ENCODE measurements around the gene NOP14. TPM values are rescaled to one million over a fixed set of nuclear protein-coding genes. Genes with fewer than 3 reads are reported as not detected.
"Not testable (repeated sequence)": the region's sequence is repeated elsewhere in the genome, so short reads cannot be mapped to it uniquely, and the experiment has no call there.

NOP14 gene
- total RNA-seq: 16.6 TPM

DNA sequence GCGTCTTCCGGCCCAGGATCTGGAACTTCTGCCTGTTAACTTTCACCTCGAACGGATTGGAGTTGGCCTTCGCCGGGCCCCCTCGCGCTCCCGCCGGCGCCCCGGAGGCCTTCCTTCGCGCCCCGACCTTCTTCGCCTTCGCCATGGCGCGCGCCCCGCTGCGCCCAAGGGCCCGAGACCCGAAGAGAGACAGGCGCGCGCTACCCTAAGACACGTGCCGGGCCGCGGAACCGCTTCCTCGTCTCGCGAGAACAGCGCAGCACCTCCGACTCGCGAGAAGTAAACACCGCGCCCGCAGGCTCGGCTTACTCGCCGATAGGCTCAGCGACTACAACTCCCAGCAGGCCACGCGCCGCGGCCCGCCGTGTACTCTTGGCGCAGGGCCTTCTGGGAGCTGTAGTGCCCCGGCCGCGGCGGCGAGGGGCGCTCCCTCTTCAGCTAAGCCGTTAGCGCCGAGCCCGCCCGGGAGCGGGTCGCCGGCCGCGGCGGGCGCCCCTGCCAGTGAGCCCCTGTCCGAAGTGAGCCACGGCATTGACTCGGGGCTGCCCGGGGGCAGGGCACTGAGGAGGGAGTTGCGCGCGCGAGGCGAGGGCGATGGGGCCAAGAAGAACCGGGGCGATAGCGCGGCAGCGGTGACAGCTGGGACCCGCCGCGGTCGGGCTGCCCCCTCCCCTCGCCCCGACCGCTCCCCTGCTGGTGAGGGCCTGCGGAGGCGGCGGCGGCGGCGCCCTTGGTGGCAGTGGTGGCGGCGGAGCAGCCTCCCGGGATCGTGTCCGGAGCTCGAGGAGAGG is at the start of gene NOP14, which contains the start of gene GRK4:
TSS of gene NOP14 (minus strand) at position 232 of the 791 bp plus-strand sequence. CDS start at position 145, 87 bp downstream.
TSS of gene GRK4 (plus strand) at position 397 of the 791 bp plus-strand sequence. CDS start 500 bp downstream, outside the sequence.
- DNase-seq: peak; percentile 99

DNA sequence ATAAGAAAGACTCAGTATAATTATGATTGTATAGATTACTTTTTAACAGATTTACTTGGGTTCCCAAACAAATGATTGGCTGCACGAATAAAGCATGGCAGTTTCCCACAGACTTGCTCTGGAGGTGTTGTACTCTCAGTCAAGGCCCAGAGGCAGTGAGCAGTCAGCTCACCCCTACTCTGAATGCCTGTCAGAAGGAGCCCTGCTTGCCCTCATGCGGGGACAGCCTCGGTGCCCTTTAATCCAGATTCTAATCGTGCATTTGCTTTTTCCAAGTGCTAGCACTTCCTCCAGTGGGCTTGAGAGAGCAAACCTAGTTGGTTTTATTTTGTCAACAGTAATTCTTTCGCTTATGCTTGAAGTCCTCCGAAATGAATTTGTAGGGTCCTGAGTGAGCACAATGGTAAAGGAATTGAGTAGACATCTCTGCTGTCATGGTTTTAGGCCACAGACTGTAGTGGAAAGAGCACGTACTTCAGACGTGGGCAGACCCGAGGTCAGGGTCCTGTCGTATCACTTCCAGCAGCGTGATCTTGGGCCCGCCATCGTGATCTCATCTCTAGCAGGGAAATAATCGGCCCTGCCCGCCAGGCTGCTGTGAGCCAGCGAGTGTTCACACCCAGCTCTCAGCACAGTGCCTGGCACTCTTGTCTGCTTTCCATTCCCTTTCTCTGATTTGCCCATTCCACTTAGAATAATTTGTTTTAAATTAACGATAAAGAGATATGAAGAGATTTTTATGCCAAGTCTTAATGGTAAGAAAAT is 48.4 kb upstream of the NOP14 start:
- DNase-seq: no peak

DNA sequence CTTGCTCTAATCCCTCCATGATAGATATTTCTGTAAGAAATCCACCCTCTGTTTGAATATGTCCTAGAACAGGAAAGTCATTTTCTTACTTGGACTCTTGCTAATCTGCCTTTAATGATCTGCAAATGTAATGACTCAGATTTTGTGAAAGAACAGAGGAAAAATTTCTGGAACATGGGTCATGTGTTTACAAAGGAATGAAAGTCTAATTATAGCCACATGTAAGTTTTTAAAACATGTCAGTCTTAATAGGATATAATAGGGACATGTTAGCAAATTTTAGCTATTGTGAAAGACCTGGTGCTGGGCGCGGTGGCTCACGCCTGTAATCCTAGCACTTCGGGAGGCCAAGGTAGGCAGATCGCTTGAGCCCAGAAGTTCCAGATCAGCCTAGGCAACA is 47.8 kb upstream of the NOP14 start:
- DNase-seq: no peak

DNA sequence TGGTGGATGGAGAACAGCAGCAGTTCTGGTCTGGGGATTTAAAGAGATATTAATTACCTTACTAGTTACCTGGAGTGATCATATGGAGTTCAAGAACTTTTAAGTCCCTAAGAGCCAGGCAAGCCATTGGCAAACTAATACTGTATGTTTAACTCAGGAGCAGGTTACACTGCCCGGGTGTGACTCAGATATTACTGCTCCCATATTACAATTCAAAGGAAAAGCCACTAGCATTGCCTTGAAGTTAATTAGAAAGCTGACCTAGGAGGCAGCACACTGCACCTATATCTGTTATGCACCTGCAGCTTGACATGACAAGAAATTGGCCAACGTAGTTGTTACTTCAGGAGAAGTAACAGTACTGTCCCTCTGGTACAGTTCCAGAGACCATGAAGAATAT is 47.4 kb upstream of the NOP14 start:
- DNase-seq: no peak

DNA sequence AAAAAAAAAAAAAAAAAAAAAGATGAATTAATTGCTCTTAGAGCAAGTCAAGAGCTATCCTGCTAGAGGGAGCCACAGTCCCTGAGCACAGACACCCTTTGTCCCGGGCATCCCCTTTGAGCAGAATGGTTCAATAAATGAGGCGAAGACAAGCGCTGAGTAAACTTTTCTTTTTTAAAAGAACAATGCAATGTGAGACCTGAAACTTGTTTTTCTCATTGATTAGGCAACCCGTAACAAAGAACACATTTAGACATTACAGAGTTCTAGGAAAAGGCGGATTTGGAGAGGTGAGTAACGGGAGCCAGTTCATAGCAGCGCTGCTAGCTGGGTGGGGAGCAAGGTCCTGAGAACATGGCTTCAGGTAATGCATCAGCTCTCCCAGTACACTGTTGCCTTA is 46.2 kb upstream of the NOP14 start:
- no peak for DNase-seq

DNA sequence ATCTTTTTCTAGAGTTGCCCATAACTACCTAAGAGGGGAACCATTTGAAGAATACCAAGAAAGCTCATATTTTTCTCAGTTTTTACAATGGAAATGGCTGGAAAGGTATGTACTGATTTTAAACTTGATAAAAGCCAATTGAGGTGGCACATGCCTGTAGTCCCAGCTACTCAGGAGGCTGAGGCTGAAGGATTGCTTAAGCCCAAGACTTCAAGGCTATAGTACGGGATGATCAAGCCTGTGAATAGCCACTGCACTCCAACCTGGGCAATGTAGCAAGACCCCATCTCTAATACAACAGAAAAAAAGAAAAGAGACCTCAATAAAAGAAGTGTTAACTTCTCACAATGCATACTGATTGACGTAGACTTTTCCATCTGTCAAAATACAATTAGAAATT is 44.5 kb upstream of the NOP14 start:
- DNase-seq: no peak

DNA sequence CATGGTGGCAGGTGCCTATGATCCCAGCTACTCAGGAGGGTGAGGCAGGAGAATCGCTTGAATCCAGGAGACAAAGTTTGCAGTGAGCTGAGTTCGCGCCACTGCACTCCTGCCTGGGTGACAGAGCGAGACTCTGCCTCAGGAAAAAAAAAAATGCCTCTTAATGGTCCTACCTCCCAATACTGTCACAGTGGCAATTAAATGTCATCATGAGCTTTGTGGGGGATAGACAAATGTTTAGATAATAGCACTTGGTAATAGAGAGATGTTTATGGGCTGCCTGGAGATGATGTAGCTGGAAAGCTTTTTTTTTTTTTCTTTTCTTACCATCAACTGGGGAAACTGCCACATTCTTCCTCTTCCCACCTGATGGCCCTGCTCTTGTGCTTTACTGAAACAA is 33.2 kb upstream of the NOP14 start:
- DNase-seq: no peak

DNA sequence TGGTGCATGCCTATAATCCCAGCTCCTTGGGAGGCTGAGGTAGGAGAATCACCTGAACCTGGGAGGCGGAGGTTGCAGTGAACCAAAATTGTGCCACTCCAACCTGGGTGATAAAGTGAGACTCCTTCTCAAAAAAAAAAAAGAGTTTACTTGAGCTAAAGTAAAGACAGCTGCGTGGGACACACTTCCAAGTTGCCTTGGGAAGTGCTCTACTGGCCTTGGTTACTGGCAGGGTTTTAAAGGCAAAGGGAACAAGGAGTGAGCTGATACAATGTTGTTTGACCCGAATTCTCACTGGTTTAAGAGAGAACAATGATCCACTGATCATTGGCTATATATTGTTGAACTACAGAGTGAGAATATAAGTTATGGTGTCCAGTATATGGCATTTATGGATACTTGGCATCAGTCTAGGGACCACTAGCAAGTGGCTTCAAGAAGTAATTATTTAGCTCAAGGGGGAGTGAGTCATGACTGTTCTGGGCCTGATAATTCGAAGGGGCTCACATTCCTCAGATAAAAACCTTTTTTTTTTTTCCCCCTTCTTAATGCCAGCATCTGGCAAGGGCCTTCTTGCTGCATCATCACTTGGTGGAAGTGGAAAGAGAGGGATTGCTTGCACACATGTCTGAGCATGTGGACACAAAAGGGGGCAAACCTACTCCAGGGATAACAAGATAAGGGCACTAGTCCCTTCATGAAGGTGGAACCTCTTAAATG is 32.5 kb upstream of the NOP14 start:
- DNase-seq: no peak

DNA sequence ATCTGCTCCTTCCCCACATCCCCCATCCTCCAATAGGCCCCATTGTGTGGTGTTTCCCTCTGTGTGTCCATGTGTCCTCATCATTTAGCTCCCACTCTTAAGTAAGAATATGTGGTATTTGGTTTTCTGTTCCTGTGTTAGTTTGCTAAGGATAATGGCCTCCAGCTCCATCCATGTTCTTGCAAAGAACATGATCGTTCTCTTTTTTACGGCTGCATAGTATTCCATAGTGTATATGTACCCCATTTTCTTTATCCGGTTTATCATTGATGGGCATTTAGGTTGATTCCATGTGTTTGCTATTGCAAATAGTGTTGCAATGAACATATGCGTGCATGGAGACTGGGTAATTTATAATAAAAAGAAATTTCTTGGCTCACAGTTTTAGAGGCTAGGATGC is 31.7 kb upstream of the NOP14 start:
- no peak for DNase-seq

DNA sequence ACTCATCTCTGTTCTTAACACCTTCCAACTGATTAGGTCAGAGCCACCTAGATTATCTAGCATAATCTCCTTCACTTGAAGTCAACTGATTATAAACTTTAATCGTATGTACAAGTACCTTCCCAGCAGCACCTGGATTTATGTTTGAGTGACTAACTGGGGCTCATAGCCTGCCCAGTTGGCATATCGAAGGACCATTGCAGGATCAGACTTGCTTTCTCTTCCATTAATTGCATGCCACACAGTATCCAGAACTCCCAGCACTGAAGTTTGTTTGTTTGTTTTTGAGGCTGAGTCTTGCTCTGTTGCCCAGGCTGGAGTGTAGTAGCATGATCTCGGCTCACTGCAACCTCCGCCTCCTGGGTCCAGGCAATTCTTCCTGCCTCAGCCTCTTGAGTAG is 28.0 kb upstream of the NOP14 start:
- DNase-seq: no peak

DNA sequence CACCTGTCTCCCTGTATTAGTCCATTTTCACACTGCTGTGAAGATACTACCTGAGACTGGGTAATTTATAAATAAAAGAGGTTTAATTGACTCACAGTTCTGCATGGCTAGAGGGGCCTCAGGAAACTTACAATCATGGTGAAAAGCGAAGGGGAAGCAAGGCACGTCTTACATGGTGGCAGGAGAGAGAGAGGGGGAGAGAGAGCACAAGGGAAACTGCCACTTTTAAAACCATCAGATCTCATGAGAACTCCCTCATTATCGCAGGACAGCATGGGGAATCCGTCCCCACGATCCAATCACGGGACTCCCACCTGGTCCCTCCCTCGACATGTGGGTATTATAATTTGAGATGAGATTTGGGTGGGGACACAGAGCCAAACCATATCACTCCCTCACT is 20.5 kb upstream of the NOP14 start:
- DNase-seq: not testable (repeated sequence)

DNA sequence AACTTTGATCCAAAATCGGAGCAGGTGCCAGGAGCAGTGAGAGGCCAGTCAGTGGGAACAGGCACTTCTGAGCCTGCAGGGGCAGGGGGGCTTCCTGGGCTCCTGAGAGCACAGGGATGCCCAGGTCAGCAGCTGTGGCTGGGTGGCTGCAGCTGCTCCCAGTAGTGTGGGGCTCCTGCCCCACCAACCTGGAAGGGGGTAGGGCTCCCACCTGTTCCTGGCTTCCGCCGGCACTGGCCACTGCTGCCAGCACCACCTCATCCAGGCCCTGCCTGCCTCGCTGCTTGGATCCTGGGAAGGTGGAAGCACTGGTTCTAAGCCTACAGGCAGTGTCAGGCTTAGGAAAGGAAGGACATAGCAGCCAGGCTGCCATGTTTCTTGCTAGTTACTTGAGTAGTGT is 18.8 kb upstream of the NOP14 start:
- DNase-seq: no peak

DNA sequence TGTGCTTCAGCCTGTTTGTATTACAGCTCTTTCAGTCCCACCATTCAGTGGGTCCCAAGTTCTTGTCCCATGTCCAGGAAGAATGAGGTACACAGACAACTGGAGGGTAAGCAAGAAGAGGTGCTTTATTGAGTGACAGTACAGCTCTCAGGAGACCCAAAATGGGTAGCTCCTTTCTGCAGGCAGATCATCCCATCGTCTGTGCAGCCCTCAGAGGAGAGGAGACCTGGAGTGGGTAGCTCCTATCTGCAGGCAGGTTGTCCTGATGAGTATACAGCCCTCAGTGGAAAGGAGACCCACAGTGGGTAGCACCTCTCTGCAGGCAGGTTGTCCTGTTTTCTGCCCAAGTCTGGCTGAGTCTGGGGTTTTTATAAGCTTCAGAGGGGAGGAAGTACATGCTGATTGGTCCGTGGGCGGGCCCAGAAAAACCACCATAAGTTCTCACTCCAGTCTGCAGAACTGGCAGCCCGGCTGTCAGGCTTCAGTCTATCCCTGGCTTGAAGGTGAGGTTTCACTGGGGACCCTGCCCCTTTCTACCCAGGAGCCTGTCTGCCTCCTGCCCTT is 18.1 kb upstream of the NOP14 start:
- DNase-seq: no peak

DNA sequence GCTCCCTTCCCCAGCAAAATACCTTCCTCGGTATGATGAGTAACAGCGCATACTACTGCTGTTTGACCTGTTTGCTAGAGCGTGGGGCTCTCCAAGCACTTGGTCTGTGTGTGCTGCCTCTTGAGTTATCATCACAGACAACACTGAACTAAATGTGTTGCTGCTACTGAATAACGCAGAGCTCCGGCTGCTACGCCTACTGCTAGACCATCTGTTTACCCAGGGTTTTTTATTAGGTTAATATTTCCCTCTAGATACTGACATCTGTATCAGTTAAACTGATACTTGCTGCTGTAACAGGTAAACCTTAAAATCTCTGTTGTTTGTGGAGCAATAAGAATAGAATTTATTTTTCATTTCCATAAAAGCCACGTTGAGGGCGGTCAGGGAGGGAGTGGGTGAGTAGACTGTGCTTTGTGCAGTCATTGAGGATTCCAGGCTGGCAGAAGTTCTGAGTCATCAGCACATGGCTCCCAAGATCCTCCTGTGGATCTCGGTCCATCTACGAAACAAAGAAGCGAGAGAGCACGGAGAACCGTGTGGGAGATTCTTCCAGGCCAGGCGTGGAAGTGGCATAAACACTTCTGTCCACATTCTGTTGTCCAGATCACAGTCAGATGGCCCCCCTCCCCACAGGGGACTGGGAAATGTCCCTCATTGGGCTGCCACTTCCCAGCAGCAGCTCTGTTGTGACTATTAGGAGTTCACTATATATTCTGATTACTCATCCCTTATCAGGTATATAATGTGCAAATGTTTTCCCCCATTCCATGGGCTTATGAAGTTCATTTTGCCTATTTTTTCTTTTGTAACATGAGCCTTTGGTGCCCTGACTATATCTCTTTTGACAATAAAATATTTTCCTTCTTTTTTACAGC is 14.2 kb upstream of the NOP14 start:
- DNase-seq: no peak

DNA sequence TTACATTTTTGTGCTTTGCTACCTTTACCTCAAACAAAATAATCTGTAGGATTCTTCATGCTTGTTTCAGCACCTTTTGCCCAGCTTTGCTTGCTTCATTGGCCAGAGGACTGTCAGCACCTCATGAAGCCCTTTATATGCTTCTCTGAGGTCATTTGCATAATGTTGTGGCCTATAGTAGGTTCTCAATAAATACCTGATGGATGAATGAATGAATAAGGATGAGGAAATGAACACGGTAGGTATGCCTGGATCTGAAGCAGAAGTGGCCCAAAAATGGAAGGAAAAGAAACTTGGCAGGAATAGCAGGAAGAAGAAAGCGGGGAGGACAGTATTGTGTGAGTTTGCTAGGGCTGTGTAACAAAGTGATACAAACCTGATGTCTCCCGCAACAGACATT is 8.1 kb upstream of the NOP14 start:
- DNase-seq: no peak

DNA sequence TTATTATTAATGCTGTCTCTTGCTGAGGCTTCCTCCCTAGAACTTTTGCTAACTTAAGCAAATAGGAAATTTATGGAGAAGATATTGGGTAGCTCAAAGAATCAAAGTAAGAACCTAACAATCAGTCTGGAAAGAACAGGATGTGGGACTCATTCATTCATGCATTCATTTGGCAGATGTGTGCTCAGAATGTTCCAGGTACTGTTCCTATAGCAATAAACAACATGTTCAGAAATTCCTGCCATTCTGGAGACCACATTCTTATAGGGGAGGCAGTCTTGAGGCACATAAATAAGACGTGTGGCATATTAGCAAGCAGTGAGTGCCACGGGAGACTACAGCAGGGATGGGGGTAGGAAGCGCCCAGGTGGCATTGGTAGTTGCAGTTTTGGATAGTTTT is 5.2 kb upstream of the NOP14 start:
- DNase-seq: no peak

DNA sequence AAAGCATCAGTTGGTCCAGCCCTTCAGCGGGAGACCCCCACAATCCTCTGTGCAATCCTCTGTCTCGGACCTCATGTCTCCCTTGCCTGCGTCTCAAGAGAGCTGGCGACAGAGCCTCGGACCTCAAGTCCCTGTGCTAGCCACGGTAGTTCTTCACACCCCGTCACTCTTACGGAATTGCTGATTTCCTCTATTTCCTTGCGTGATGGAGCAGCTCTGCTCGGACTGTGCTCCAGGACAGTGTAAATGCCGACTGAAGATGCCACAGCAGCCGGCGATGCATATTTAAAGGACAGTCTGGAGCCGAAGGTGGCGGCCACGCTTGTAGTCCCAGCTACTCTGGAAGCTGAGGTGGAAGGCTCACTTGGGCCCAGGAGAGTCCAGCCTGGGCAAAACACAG is 2.1 kb upstream of the NOP14 start:
- DNase-seq: no peak

DNA sequence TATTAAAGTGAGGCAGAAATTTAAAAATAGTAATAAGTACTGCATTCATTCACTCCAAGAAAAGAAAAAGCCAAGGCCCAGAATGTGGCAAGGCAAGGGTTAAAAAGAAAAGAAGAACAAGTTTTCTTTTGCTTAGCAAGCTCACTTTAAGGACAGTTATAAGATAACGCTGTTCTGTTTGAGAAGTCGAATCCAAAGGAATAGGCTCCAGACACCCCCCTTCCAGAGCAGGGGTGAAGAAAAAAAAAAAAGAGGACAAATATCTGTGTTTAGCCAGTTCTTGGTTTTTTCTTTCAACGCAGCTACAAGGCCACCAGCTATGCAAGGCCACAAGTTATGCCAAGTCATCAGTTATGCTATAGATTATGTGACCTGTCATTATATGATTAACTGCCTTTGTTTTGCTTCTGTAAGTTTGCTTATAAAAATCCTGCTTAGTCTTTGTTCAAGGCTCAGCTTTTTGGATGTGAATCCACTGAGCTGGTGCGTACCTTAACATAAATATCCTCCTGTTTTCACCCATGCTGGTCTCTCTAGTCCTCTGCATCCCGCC is 1.6 kb upstream of the NOP14 start:
- DNase-seq: no peak

DNA sequence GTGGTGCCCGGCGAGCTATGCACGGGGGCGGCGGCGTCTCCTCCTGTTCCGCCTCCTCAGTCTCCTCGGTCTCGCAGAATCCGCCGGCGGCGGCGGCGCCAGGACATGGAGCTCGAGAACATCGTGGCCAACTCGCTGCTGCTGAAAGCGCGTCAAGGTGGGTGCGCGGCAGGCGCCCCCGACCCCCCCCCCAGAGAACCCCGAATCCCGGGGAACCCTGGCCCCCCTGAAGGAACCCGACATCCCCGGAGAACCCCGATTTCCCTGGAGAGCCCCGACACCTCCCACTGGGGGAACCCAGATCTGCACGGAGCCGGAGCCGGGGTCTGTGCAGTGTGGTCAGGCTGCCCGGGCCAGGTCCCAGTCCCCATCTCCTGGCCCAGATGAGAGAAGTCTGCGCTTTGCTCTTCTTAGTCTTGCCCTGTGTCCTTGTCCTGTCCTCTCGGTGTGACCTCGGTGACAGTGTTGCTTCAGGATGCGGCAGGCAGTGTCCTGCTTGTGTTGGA is 813 bp upstream of the NOP14 start:
- DNase-seq: no peak

DNA sequence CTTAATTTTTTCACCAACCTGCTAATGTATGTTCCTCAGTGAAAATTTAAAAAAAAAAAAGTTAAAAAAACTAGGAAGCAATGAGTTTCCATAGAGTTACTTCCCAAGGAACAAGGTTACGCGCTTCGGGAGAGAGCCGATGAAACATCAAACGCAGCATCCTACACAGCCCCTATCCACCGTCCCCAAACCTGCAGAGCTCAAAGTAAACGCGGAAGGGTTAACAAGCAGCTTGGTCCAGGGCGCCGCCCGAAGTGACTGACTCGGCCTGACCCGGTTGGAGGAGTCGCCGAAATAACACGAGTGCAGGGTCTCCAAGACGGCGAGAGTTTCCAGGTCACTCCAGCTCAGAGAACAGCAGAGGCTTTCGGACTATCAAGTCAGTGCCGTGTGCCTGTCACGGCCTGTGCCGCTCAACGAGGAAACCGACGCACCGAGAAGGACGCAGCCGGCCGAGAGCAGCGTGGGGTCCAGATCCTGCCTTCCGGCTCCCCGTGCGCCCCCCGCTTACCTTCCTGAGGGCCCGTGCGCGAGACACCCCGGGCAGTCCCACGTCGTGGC is 512 bp downstream of the NOP14 start:
- no peak for DNase-seq
